Neural cell (in vitro differentiated cells): ENCODE data around the gene TULP4. TPM values are rescaled to one million over a fixed set of nuclear protein-coding genes. Genes with fewer than 3 reads are reported as not detected.
"Not testable (repeated sequence)": the region's sequence is repeated elsewhere in the genome, so short reads cannot be mapped to it uniquely, and the experiment has no call there.

Experiments
- H2AFZ ChIP-seq: fragments of 200-600, 300-800 bp; sonication (generic), shearing (Covaris generic); 2 replicates; pipeline ENCODE4 v1.6.0; 2014; ENCODE audit warnings: low read depth, mild to moderate bottlenecking, antibody characterized with exemption, low read length, moderate library complexity
- H3F3A ChIP-seq: fragments of 200-600 bp; shearing (Covaris generic); 2 replicates; pipeline ENCODE4 v1.6.1; 2016; ENCODE audit warnings: mild to moderate bottlenecking, moderate library complexity, mixed read lengths, antibody characterized with exemption, low read length; ENCODE audit not compliant: insufficient read depth, poor library complexity, severe bottlenecking
- H3K27ac ChIP-seq: fragments of 200-600, 300-800 bp; sonication (generic), shearing (Covaris generic); 2 replicates; pipeline ENCODE4 v1.5.1; 2014; ENCODE audit warnings: mild to moderate bottlenecking, low read length, moderate library complexity
- H3K27me3 ChIP-seq: fragments of 300-800, 200-600 bp; sonication (generic), shearing (Covaris generic); 2 replicates; pipeline ENCODE4 v1.6.0; 2014; ENCODE audit warnings: mild to moderate bottlenecking, low read depth, low read length, moderate library complexity; ENCODE audit not compliant: insufficient read depth
- H3K36me3 ChIP-seq: fragments of 300-800, 200-600 bp; sonication (generic), shearing (Covaris generic); 2 replicates; pipeline ENCODE4 v1.5.1; 2014; ENCODE audit warnings: mild to moderate bottlenecking, antibody characterized with exemption, low read length, moderate library complexity; ENCODE audit not compliant: insufficient read depth
- H3K4me2 ChIP-seq: fragments of 300-800, 200-600 bp; sonication (generic), shearing (Covaris generic); 2 replicates; pipeline ENCODE4 v1.6.0; 2014; ENCODE audit warnings: mild to moderate bottlenecking, low read length
- H3K4me3 ChIP-seq: fragments of 300-800, 200-600 bp; sonication (generic), shearing (Covaris generic); 2 replicates; pipeline ENCODE4 v1.5.1; 2014; ENCODE audit warnings: mild to moderate bottlenecking, low read length, moderate library complexity
- H3K79me2 ChIP-seq: fragments of 200-600 bp; shearing (Covaris generic); replicated peaks from 2 replicates; pipeline ENCODE4 v1.6.0; 2014; ENCODE audit warnings: mild to moderate bottlenecking, low read length, moderate library complexity; ENCODE audit not compliant: insufficient read depth
- H3K9ac ChIP-seq: fragments of 300-800, 200-600 bp; sonication (generic), shearing (Covaris generic); 2 replicates; pipeline ENCODE4 v1.6.1; 2016; ENCODE audit warnings: mild to moderate bottlenecking, low read length, mixed read lengths
- H3K9me2 ChIP-seq: fragments of 200-600 bp; shearing (Covaris generic); 2 replicates; pipeline ENCODE4 v1.6.1; 2016; ENCODE audit warnings: mild to moderate bottlenecking, low read length, mixed read lengths; ENCODE audit not compliant: insufficient read depth
- H3K9me3 ChIP-seq: fragments of 200-600, 300-800 bp; sonication (generic), shearing (Covaris generic); 2 replicates; pipeline ENCODE4 v1.6.1; 2016; ENCODE audit warnings: mild to moderate bottlenecking, mixed run types, low read length, moderate library complexity, mixed read lengths
- H4K20me1 ChIP-seq: fragments of 200-600 bp; shearing (Covaris generic); 2 replicates; pipeline ENCODE4 v1.6.1; 2016; ENCODE audit warnings: mild to moderate bottlenecking, mixed run types; ENCODE audit not compliant: insufficient read depth
- EP300 ChIP-seq: fragments of 450-650 bp; conservative IDR thresholded peaks from 2 replicates; pipeline ENCODE4 v1.6.1; 2014; ENCODE audit warnings: antibody characterized with exemption, mild to moderate bottlenecking, moderate library complexity; ENCODE audit not compliant: poor library complexity, severe bottlenecking
- EZH2 ChIP-seq: fragments of 200-600, 300-800 bp; shearing (Covaris generic), sonication (generic); IDR thresholded peaks from 2 replicates; pipeline ENCODE4 v1.6.1; 2014; ENCODE audit warnings: antibody characterized with exemption, low read length, borderline replicate concordance, mild to moderate bottlenecking; ENCODE audit not compliant: insufficient read depth, poor library complexity, severe bottlenecking
- MXI1 ChIP-seq: fragments of 450-650 bp; conservative IDR thresholded peaks from 2 replicates; pipeline ENCODE4 v1.6.1; 2014; ENCODE audit warnings: antibody characterized with exemption, mild to moderate bottlenecking; ENCODE audit not compliant: poor library complexity, severe bottlenecking
- POLR2AphosphoS5 ChIP-seq: IDR thresholded peaks from 2 replicates; pipeline ENCODE4 v1.6.1; 2012
- RAD21 ChIP-seq: fragments of 450-650 bp; conservative IDR thresholded peaks from 2 replicates; pipeline ENCODE4 v1.6.1; 2014; ENCODE audit warnings: antibody characterized with exemption, mild to moderate bottlenecking, moderate library complexity
- SMC3 ChIP-seq: fragments of 450-650 bp; conservative IDR thresholded peaks from 2 replicates; pipeline ENCODE4 v1.6.1; 2014; ENCODE audit warnings: antibody characterized with exemption, mild to moderate bottlenecking, moderate library complexity; ENCODE audit not compliant: poor library complexity
- TAF1 ChIP-seq: IDR thresholded peaks from 2 replicates; pipeline ENCODE4 v1.6.1; 2012; ENCODE audit warnings: low read depth
- polyA plus RNA-seq: library from polyadenylated mRNA; depleted of rRNA; stranded (reverse); fragments of >200 nt; gene quantifications from 2 replicates; pipeline ENCODE4 v1.2.3, GENCODE V29; 2014
- TF ChIP-seq, protein P1 (sequence below): fragments of 450-650 bp; IDR thresholded peaks from 2 replicates; pipeline ENCODE4 v1.5.1; 2014; ENCODE audit warnings: antibody characterized with exemption, mild to moderate bottlenecking, moderate library complexity; ENCODE audit not compliant: poor library complexity, severe bottlenecking
- TF ChIP-seq, protein P2 (sequence below): IDR thresholded peaks from 2 replicates; pipeline ENCODE4 v1.6.1; 2012; ENCODE audit warnings: borderline replicate concordance

Gene TULP4
- polyA plus RNA-seq, 1 donor from 2014 or later: 30.6 TPM

DNA sequence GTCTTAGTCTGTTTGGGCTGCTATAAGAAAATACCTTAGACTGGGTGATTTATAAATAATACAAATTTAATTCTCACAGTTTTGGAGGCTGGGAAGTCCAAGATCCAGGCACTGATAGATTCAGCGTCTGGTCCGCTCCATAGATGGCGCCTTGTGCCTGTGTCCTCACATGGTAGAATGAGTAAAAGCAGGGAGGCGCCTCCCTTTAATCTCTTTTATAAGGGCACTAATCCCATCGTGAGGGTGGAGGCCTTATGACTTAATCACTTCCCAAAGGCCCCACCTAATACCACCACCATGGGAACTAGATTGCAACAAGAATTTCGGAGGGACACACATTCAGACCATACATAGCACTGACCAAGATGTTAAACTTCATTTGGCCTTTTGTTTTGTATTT, 156.4 kb downstream of the TULP4 start:
- Histone ChIP-seq H3K9me2 (no peaks in the 10 kb centered on the region), H4K20me1 (no peaks in the 10 kb centered on the region), H3K9me3 (no peaks in the 10 kb centered on the region), H3K36me3 (peaks cover 13% of the 10 kb centered on the region), H3K4me3 (no peak overlapping the region), H3K4me2 (no peak overlapping the region), H2AFZ (no peak overlapping the region), H3F3A (no peaks in the 10 kb centered on the region), H3K9ac (no peak overlapping the region), H3K27ac (no peak overlapping the region), H3K79me2 (no peaks in the 10 kb centered on the region), H3K27me3 (no peaks in the 10 kb centered on the region)
- no peak for TF ChIP-seq TAF1
- TF ChIP-seq EZH2: no peak
- TF ChIP-seq MXI1: no peak
- TF ChIP-seq, protein P1, sequence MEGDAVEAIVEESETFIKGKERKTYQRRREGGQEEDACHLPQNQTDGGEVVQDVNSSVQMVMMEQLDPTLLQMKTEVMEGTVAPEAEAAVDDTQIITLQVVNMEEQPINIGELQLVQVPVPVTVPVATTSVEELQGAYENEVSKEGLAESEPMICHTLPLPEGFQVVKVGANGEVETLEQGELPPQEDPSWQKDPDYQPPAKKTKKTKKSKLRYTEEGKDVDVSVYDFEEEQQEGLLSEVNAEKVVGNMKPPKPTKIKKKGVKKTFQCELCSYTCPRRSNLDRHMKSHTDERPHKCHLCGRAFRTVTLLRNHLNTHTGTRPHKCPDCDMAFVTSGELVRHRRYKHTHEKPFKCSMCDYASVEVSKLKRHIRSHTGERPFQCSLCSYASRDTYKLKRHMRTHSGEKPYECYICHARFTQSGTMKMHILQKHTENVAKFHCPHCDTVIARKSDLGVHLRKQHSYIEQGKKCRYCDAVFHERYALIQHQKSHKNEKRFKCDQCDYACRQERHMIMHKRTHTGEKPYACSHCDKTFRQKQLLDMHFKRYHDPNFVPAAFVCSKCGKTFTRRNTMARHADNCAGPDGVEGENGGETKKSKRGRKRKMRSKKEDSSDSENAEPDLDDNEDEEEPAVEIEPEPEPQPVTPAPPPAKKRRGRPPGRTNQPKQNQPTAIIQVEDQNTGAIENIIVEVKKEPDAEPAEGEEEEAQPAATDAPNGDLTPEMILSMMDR: no peak
- TF ChIP-seq, protein P2, sequence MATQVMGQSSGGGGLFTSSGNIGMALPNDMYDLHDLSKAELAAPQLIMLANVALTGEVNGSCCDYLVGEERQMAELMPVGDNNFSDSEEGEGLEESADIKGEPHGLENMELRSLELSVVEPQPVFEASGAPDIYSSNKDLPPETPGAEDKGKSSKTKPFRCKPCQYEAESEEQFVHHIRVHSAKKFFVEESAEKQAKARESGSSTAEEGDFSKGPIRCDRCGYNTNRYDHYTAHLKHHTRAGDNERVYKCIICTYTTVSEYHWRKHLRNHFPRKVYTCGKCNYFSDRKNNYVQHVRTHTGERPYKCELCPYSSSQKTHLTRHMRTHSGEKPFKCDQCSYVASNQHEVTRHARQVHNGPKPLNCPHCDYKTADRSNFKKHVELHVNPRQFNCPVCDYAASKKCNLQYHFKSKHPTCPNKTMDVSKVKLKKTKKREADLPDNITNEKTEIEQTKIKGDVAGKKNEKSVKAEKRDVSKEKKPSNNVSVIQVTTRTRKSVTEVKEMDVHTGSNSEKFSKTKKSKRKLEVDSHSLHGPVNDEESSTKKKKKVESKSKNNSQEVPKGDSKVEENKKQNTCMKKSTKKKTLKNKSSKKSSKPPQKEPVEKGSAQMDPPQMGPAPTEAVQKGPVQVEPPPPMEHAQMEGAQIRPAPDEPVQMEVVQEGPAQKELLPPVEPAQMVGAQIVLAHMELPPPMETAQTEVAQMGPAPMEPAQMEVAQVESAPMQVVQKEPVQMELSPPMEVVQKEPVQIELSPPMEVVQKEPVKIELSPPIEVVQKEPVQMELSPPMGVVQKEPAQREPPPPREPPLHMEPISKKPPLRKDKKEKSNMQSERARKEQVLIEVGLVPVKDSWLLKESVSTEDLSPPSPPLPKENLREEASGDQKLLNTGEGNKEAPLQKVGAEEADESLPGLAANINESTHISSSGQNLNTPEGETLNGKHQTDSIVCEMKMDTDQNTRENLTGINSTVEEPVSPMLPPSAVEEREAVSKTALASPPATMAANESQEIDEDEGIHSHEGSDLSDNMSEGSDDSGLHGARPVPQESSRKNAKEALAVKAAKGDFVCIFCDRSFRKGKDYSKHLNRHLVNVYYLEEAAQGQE: no peak
- TF ChIP-seq POLR2AphosphoS5: no peak
- no peak for TF ChIP-seq RAD21
- no peak for TF ChIP-seq SMC3

DNA sequence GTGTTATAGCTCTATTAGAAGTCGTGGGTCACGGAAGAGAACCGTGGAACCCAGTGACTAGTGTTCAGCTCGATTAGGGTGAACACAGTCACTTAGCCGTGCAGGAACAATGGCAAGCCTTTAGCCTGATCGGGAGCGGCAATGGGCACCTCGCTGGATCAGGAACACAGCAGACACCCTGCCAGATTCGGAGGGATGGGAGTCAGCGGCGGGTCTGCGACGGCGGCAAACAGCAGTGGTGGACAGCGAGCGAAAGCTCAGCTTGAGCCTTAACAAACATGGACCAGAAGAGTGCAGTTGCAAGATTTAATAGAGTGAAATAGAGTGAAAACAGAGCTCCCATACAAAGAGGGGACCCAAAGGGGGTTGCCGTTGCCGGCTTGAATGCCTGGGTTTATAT, 157.8 kb downstream of the TULP4 start:
- not testable (repeated sequence) for H3K27ac ChIP-seq, H2AFZ ChIP-seq, H3K9me2 ChIP-seq, H3K4me3 ChIP-seq, H4K20me1 ChIP-seq, H3K36me3 ChIP-seq, H3K4me2 ChIP-seq, H3K79me2 ChIP-seq, H3K27me3 ChIP-seq, H3K9ac ChIP-seq, H3F3A ChIP-seq, H3K9me3 ChIP-seq

DNA sequence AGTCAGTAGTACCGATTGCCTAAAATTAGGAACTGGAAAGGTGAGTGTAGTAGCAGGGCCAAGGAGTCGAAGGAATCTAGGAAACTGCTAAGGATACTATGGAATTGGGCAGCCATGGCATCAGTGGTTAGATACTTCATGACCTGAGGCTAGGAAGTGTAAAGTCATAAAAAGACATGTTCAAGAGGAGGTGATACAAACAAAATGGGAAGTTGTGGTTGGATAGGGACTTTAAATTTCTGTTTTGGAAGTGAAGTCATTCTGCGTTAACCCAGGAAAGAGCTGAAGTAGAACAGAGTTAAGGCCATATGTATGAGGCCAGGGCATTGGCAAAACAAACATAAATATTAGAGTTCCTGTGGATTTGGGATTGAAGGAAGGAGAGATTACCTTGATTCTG, 159.1 kb downstream of the TULP4 start:
- H3K27me3 ChIP-seq: no peaks in the 10 kb centered on the region
- peaks cover 4% of the 10 kb centered on the region for H3K36me3 ChIP-seq
- H3F3A ChIP-seq: no peaks in the 10 kb centered on the region
- H3K79me2 ChIP-seq: no peaks in the 10 kb centered on the region
- TF ChIP-seq, protein P2: no peak
- no peak for TF ChIP-seq EZH2
- TF ChIP-seq EP300: no peak
- TF ChIP-seq TAF1: no peak
- TF ChIP-seq MXI1: no peak
- TF ChIP-seq, protein P1: no peak
- no peak for TF ChIP-seq RAD21
- no peak for TF ChIP-seq POLR2AphosphoS5
- no peak for TF ChIP-seq SMC3
- no peak overlapping the region for H3K27ac ChIP-seq
- H3K4me2 ChIP-seq: no peak overlapping the region
- no peak overlapping the region for H3K9ac ChIP-seq
- no peaks in the 10 kb centered on the region for H4K20me1 ChIP-seq
- H2AFZ ChIP-seq: no peak overlapping the region
- no peaks in the 10 kb centered on the region for H3K9me3 ChIP-seq
- no peaks in the 10 kb centered on the region for H3K9me2 ChIP-seq
- no peak overlapping the region for H3K4me3 ChIP-seq
